Activated CD8-positive, alpha-beta memory T cell treated with anti-CD3 and anti-CD28 coated beads, Interleukin-2, amount 10 ng/mL, durations not matched to agents 7 days and 5 days (primary cell): ENCODE measurements around the gene TNFRSF25. TPM values are rescaled to one million over a fixed set of nuclear protein-coding genes. Genes with fewer than 3 reads are reported as not detected.
A peak's percentile ranks its signal among the peaks of the same experiment; 100 is the strongest.
"Not testable (repeated sequence)": the region's sequence is repeated elsewhere in the genome, so short reads cannot be mapped to it uniquely, and the experiment has no call there.

Experiments used
- ATAC-seq: fragments of 150-1000 bp; cut with Tn5 transposase; one replicate; pipeline ENCODE4 v1.10.0; 2021; ENCODE audit warnings: moderate library complexity
- CTCF ChIA-PET: fragments of 350-600 bp; sonication (Branson Sonifier 250); formaldehyde crosslinking; loops from one replicate; lab custom pipeline; 2021; ENCODE audit warnings: antibody characterized with exemption; lab: Charles Lee
- DNase-seq: peaks from one replicate; pipeline ENCODE4 v3.0.0-alpha.2; 2020
- H3K27ac Mint-ChIP-seq: one replicate; pipeline ENCODE4 v1.8.0; 2021; ENCODE audit warnings: mild to moderate bottlenecking, mixed read lengths
- H3K27me3 Mint-ChIP-seq: one replicate; pipeline ENCODE4 v1.8.0; 2021; ENCODE audit warnings: mixed read lengths
- H3K36me3 Mint-ChIP-seq: one replicate; pipeline ENCODE4 v1.8.0; 2021; ENCODE audit warnings: mild to moderate bottlenecking, mixed read lengths
- H3K4me1 Mint-ChIP-seq: one replicate; pipeline ENCODE4 v1.8.0; 2021; ENCODE audit warnings: mixed read lengths
- H3K4me3 Mint-ChIP-seq: one replicate; pipeline ENCODE4 v1.8.0; 2021; ENCODE audit warnings: mild to moderate bottlenecking, moderate library complexity, mixed read lengths
- H3K9me3 Mint-ChIP-seq: one replicate; pipeline ENCODE4 v1.8.0; 2022; ENCODE audit warnings: low read depth, mixed read lengths
- total RNA-seq, 2 experiments: library from RNA; stranded (reverse); gene quantifications; one replicate each; pipeline ENCODE4 v1.2.3, GENCODE V29; 2021

Gene TNFRSF25
- total RNA-seq, 2 experiments from 2014 or later = 54.3 to 71.6 TPM

GRCh38 chr1:6459850-6460265 lies 6.1 kb downstream of the TNFRSF25 start:
- Mint-ChIP-seq H3K4me1 (peaks cover 42% of the 10 kb centered on the region), H3K27ac (peak overlapping the region; percentile 81), H3K36me3 (peaks cover 22% of the 10 kb centered on the region), H3K9me3 (no peaks in the 10 kb centered on the region), H3K4me3 (peak overlapping the region; percentile 63), H3K27me3 (peaks cover 20% of the 10 kb centered on the region)
- DNase-seq (peak; percentile 53), ATAC-seq (peak; percentile 14)
- CTCF ChIA-PET = interaction anchor here (0.8 to 3.0 kb wide), 17 partner anchors 8 to 214 kb away, joined by 3 to 18 read pairs (median 6); partner anchors contain the start of genes HES2 and PLEKHG5

- H3K27me3 Mint-ChIP-seq = peaks cover 42% of the 10 kb centered on the region
- H3K36me3 Mint-ChIP-seq = peaks cover 7% of the 10 kb centered on the region
- H3K27ac Mint-ChIP-seq = no peak overlapping the region
- DNase-seq = no peak
- ATAC-seq = no peak
- CTCF ChIA-PET = interaction anchor here (0.7 to 1.2 kb wide), 4 partner anchors 9 to 24 kb away, joined by 3 read pairs; no protein-coding TSS in a partner anchor
- peaks cover 27% of the 10 kb centered on the region for H3K4me1 Mint-ChIP-seq
- H3K4me3 Mint-ChIP-seq = no peak overlapping the region
- H3K9me3 Mint-ChIP-seq = no peaks in the 10 kb centered on the region
These were observed 9.0 kb downstream of the TNFRSF25 start for GRCh38 chr1:6456800-6457466.

- H3K27ac Mint-ChIP-seq, ATAC-seq, H3K36me3 Mint-ChIP-seq, H3K9me3 Mint-ChIP-seq, DNase-seq, H3K4me3 Mint-ChIP-seq: not testable (repeated sequence)
- peaks cover 18% of the 10 kb centered on the region for H3K4me1 Mint-ChIP-seq
- CTCF ChIA-PET = interaction anchor here (1.0 to 1.1 kb wide), 2 partner anchors 10 to 209 kb away, joined by 3 read pairs; no protein-coding TSS in a partner anchor
- peaks cover 47% of the 10 kb centered on the region for H3K27me3 Mint-ChIP-seq
These were observed 10.0 kb downstream of the TNFRSF25 start for GRCh38 chr1:6455752-6456520.

- CTCF ChIA-PET = interaction anchor here (1.0 to 1.5 kb wide), 5 partner anchors 9 to 208 kb away, joined by 3 to 9 read pairs (median 3); no protein-coding TSS in a partner anchor
- Mint-ChIP-seq H3K27me3 (peaks cover 55% of the 10 kb centered on the region), H3K4me1 (peaks cover 9% of the 10 kb centered on the region), H3K9me3 (no peaks in the 10 kb centered on the region), H3K4me3 (no peak overlapping the region), H3K36me3 (no peaks in the 10 kb centered on the region), H3K27ac (no peak overlapping the region)
- DNase-seq = no peak
- peak; percentile 32 for ATAC-seq
These were observed 10.9 kb downstream of the TNFRSF25 start for GRCh38 chr1:6454856-6455751.

GRCh38 chr1:6453895-6454855 lies 11.8 kb downstream of the TNFRSF25 start:
- H3K4me1 Mint-ChIP-seq, H3K36me3 Mint-ChIP-seq, DNase-seq, H3K9me3 Mint-ChIP-seq, ATAC-seq, H3K27ac Mint-ChIP-seq, H3K4me3 Mint-ChIP-seq: not testable (repeated sequence)
- CTCF ChIA-PET = interaction anchor here (1.0 to 1.5 kb wide), 5 partner anchors 10 to 22 kb away, joined by 3 to 9 read pairs (median 3); no protein-coding TSS in a partner anchor
- H3K27me3 Mint-ChIP-seq = peaks cover 64% of the 10 kb centered on the region

GRCh38 chr1:6450943-6451373 lies 15.0 kb downstream of the TNFRSF25 start:
- ATAC-seq (no peak), DNase-seq (no peak)
- H3K36me3 Mint-ChIP-seq = no peaks in the 10 kb centered on the region
- no peak overlapping the region for H3K27ac Mint-ChIP-seq
- no peak overlapping the region for H3K4me3 Mint-ChIP-seq
- no peaks in the 10 kb centered on the region for H3K9me3 Mint-ChIP-seq
- peaks cover 6% of the 10 kb centered on the region for H3K4me1 Mint-ChIP-seq
- H3K27me3 Mint-ChIP-seq = peaks cover 68% of the 10 kb centered on the region
- CTCF ChIA-PET = interaction anchor here (1.6 to 3.8 kb wide), 2 partner anchors 10 to 13 kb away, joined by 4 to 26 read pairs; no protein-coding TSS in a partner anchor

- peaks cover 68% of the 10 kb centered on the region for H3K27me3 Mint-ChIP-seq
- H3K9me3 Mint-ChIP-seq, H3K36me3 Mint-ChIP-seq, H3K4me1 Mint-ChIP-seq, ATAC-seq, DNase-seq, H3K4me3 Mint-ChIP-seq, H3K27ac Mint-ChIP-seq: not testable (repeated sequence)
- CTCF ChIA-PET = interaction anchor here (0.9 to 3.8 kb wide), 3 partner anchors 10 to 37 kb away, joined by 3 to 26 read pairs (median 4); no protein-coding TSS in a partner anchor
These were observed 15.5 kb downstream of the TNFRSF25 start for GRCh38 chr1:6450486-6450885.

- DNase-seq = no peak
- ATAC-seq = no peak
- CTCF ChIA-PET = interaction anchor here (0.9 to 3.8 kb wide), 6 partner anchors 9 to 37 kb away, joined by 3 to 26 read pairs (median 4); partner anchors contain the start of gene TNFRSF25
- Mint-ChIP-seq H3K27me3 (peaks cover 66% of the 10 kb centered on the region), H3K27ac (no peak overlapping the region), H3K4me1 (peaks cover 6% of the 10 kb centered on the region), H3K9me3 (no peaks in the 10 kb centered on the region), H3K4me3 (no peak overlapping the region), H3K36me3 (no peaks in the 10 kb centered on the region)
These were observed 15.9 kb downstream of the TNFRSF25 start for GRCh38 chr1:6450005-6450450.

GRCh38 chr1:6448749-6449631 lies 17.0 kb downstream of the TNFRSF25 start:
- Mint-ChIP-seq H3K27me3 (peaks cover 65% of the 10 kb centered on the region), H3K4me1 (peaks cover 6% of the 10 kb centered on the region), H3K27ac (no peak overlapping the region), H3K4me3 (no peak overlapping the region), H3K9me3 (no peaks in the 10 kb centered on the region), H3K36me3 (no peaks in the 10 kb centered on the region)
- no peak for DNase-seq
- CTCF ChIA-PET = interaction anchor here (1.0 to 3.8 kb wide), 6 partner anchors 11 to 90 kb away, joined by 3 to 26 read pairs (median 4); partner anchors contain the start of gene TNFRSF25
- ATAC-seq = no peak

- H3K4me1 Mint-ChIP-seq = peaks cover 4% of the 10 kb centered on the region
- peak; percentile 28 for ATAC-seq
- DNase-seq = no peak
- H3K36me3 Mint-ChIP-seq = no peaks in the 10 kb centered on the region
- H3K27ac Mint-ChIP-seq = no peak overlapping the region
- no peaks in the 10 kb centered on the region for H3K9me3 Mint-ChIP-seq
- no peak overlapping the region for H3K4me3 Mint-ChIP-seq
- H3K27me3 Mint-ChIP-seq = peaks cover 56% of the 10 kb centered on the region
- CTCF ChIA-PET = interaction anchor here (1.0 to 1.6 kb wide), 3 partner anchors 10 to 89 kb away, joined by 3 to 6 read pairs (median 3); partner anchors contain the start of gene TNFRSF25
These were observed 17.9 kb downstream of the TNFRSF25 start for GRCh38 chr1:6447818-6448748.
